ENCODE measurements around the gene NR2E3.
A peak's percentile ranks its signal among the peaks of the same experiment; 100 is the strongest.

The NR2E3 gene

DNA sequence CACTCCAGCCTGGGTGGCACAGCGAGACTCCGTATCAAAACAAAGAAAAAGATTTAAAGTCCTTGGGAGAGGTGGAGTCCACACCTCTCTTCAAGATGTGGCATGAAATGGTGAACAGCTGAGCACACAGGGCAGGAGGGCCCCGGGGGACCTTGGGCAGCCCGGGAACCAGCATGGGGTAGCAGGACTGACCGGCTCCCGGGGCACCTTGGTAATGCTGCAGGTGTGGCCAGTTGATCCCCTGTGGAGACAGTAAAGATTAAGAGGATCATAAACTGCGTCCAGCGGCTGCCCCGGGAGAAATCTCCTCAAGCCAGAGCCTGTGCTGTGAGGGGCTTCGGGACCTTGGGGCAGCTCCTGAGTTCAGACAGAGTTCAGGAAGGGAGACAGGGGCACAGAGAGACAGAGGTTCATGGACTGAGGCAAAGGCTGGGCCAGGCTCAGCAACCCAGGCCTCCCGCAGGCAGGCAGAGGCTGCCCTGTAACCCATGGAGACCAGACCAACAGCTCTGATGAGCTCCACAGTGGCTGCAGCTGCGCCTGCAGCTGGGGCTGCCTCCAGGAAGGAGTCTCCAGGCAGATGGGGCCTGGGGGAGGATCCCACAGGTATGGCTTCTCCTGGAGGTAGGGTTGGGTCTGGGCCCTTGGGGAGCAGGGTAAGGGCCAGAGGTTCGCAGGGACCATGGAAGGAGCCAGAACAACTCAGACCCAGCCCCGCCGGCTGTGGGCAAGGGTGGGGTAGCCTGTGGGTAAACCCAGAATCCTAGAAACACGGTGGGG is at the start of gene NR2E3:
Gene NR2E3, plus strand, starts transcription at position 299 of the 780 bp plus-strand sequence. Its CDS starts 190 bp downstream, at position 489.
- DNase-seq (ENCODE audit: low spot score), result no peak

DNA sequence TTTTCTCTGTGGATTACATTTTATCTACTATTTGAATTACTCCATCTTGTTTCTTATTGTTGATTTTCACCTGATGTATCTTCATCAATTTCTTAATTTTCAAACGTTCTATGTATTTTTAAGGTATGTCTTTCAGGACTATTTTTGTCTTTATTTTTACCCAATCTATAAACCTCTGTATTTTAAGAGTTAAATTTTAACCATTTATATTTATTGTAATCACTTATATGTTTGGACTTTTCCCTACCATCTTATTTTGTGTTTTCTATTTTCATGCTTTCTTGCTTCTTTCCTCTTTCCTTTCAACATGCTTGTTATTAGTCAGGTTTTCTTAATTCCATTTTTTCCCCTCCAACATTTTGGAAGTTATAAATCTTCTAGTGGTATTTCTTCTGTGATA is 49.5 kb upstream of the NR2E3 start:
- DNase-seq (ENCODE audit: low spot score), result no peak

DNA sequence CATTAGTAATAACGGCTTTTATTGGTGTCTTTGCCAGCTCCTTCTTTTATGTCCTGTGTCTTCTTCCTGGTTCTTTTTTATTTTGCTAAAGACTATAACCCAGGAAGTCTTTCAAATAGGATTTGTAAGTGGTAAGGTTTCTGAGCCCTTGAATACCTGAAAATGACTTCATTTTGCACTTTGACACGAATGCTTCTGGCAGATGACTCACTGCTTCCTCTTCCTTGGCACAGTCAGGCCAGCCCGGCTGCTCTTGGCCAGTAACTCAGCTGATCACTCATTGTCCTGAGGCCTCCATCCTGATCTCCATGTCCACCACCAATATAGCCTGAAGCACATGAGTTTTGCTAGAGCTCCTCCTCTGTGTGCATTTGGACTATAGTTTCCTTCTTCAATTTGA is 48.7 kb upstream of the NR2E3 start:
- DNase-seq (ENCODE audit: low spot score), result peak; percentile 90

DNA sequence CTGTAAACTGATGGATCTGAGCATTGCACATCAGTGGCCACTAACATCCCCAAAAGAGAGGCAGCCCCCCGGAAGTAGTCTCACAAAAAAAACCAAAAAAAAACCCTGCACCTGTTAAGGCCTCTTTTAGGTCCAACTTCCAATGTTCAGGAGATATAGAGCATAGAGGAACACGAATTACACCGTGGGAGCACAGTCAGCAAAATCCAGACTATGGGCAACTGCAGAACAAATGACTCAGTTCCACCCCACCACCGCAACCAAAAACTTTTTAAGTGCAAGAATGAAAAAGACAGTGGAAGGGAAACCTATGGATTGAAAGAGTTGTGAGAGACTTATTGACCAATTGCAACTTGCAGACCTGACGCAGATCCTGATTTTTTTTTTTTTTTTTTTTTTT is 42.2 kb upstream of the NR2E3 start:
- DNase-seq (ENCODE audit: low spot score), result no peak

DNA sequence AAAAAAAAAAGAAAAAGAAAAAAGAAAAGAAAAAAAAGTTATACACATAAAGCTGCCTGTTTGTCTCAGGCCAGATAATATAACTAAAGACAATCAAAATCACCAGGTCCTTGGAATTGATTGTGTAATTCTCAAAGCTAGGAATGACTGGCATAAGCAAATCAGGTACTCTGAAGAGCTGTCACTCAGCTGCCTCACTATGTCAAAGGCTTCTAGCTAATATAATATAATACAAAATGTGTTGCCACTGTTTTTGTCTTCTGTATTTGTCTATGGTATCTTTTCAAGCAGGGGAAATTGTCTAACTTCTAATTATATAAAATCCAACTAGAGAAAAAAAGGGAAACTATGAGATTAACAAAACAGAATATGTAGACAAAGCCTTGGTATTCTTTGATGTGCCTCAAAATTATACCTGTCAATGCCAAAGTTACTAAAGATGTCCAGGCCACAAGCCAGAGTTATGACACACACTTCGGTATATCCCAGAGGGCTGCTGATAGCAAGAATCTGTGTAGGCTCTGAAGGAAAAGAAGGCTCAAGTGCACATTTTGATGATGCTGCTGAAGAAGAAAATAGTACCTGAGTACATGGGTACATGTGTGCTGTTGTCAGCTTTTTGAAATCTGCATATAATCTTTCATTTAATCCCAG is 37.0 kb upstream of the NR2E3 start:
- no peak for DNase-seq (ENCODE audit: low spot score)

DNA sequence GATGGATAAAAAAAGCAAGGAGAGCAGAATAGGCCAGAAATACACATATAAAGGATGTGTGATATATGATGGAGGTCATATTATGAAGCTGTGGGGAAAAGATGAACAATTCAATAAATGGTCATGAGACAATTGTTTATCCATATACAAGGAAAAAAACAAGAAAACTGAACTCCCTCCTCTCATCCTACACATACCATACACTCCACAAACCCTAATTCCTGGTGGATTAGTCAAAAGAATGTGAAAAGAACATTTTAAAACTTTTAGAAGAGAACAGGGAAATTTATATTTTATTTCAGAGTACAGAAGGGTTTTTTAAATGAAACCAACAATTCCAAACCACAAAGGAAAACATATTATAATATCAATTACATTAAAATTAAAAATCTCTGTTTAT is 34.5 kb upstream of the NR2E3 start:
- no peak for DNase-seq (ENCODE audit: low spot score)

DNA sequence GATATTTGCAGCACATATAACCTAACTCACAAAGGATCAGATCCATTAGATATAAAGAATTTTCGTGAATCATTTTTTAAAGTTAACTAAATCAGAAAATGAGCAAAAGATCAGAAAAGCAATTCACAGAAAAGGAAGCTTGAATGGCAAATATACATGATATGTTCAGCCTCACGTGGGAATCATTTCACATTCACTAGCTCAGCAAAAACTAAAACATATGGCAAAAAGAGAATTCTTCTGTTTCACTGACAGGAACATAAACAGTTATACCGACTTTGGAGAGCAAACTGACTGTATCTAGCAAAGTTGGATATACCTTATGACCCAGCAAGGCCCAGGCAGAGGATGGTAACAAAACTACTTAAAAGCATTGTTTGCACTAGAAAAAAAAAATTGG is 34.0 kb upstream of the NR2E3 start:
- no peak for DNase-seq (ENCODE audit: low spot score)

DNA sequence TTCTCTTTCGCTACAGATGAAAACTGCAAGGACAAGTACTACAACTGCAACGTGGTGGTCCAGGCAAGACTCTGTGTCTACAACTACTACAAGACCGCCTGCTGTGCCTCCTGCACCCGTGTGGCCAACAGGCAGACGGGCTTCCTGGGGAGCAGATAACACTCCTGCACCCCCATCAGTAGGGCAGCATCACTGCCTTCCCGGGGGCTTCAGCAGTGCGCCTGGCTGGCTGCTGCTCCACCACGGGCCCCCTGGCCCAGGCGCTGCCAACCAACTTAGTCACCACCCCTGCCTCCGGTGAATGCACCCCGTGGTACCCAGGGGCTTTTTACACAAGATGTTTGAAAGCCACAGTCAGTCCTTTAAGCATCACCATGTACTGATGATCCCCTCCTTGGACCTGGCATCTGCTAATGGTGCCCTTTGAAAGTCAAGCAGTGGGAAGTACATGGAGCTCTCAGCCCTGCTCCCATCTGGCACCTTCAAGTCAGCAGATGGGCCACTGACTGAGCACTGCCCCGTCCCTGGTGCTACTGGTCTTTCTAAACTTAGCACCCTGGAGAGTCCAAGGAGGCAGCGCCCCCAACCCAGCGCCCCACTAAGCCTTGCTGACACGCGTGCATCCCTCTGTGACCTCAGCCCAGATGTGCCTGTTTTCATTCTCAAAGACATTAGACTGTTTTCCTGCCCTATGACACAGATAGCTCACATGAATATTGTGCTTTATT is 33.0 kb upstream of the NR2E3 start:
- DNase-seq (ENCODE audit: low spot score), result no peak

DNA sequence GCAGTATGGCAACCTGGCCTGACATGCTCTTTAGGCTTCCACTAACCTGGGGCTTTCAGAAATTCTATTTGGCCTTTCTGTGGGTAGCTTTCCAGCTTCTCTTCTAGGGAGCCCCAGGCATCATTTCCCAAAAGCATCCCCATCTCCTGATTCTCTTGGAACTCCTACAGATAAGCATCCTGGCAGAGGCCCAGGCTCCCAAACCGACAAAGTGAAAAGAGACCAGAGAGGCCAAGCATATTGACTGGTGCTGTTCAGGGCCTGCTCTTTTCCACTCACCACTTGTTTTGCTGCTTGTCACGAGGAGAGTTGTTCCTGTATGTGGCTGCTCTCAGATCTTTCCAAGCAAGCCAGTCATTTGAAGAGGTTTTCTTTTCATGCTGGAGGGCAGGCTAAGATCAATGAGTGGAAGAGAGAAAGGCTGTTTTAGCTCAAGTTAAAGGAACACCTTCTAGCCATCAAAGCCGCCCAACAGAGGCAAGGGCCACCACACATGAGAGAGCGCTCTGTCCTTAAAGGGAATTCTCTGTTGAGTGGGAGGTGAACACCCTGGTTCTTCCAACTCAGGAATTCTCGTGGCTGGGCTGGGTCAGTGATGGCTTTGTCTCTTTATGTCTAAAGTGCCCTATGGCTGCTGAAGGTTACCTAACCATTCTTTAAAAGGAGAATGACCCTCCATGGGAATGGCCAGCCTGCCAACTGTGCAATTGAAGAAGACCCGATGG is 31.1 kb upstream of the NR2E3 start:
- DNase-seq (ENCODE audit: low spot score), result no peak

DNA sequence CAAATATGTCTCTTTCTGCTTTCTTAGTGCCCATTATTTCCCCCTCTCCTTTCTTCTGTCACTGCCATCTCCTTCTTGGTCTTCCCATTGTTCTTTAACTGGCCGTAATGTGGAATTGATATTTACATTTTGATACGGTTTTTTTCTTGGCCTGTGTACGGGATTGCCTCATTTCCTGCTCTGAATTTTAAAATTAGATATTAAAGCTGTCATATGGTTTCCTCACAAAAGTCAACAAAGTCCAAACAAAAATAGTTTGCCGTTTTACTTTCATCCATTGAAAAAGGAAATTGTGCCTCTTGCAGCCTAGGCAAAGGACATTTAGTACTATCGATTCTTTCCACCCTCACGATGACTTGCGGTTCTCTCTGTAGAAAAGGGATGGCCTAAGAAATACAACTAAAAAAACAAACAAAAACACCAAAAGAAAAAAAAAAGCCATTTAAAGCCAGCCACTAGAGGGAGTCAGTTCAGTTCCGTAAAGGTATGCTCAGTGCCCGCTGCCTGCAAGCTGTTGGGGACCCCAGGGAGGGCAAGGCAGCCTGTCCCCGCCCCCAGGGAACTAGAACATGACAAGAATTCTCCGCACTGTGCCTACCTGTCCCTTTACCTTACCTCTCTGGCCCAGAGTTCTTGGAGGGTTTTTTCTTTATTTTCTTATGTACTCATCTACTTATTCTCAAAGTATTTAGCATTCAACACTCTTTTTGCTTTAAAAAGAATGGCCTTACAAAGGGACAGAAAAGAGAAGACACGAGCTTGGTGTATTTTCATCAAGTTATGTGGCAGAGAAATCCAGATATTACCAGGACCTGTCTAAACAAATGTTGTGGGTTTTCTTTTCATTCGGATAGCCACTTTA is 30.0 kb upstream of the NR2E3 start:
- peak; percentile 42 for DNase-seq (ENCODE audit: low spot score)

DNA sequence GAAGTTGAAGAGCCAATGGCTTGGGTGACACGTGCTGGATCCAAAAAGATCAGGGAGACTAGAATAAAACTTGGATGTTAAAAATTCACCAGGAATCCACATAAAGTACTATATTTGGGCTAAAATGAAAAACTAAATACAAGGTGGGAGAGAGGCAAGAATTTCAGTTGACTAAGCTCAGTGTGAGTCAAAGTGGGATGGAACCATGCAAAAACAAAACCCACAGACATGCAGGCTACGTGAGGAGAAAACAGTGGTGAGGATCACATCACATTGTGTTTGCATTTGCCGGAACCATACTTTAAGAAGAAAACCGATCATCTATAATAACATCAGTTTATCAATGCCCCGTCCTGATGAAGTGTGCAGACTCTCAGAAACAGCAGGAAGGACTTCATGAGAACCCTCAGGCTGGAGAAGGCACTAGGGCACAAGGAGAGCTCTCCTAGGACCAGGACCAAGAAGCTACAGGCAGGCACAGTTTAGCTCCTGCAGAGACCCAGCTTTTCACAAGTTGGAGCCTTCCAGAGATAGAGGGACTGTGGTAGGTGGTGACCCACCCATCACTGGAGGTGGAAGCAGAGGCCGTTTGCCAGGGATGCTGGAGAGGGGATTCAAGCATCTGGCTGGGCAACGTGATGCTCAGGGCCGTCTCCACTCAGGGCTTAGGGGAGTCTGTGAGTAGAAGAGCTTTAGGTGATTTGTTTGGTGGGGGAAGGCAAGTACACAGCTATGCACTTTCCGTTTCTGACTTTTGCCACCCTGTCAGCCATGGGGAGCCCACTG is 29.0 kb upstream of the NR2E3 start:
- no peak for DNase-seq (ENCODE audit: low spot score)

DNA sequence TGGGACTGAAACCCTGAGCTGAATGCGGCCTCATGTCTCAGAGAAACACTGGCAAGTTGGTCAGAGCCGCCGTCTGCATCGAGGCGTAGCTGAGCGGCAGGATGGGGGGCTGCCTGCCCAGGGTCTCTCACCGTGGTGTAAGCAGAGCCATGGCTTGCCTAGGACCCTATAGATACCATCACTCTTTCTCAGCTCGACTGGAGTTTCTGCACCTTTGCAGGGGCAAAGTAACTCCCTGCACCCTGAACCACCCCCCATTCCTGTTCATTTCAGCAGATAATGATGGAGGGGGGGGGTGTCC is 28.4 kb upstream of the NR2E3 start:
- no peak for DNase-seq (ENCODE audit: low spot score)

DNA sequence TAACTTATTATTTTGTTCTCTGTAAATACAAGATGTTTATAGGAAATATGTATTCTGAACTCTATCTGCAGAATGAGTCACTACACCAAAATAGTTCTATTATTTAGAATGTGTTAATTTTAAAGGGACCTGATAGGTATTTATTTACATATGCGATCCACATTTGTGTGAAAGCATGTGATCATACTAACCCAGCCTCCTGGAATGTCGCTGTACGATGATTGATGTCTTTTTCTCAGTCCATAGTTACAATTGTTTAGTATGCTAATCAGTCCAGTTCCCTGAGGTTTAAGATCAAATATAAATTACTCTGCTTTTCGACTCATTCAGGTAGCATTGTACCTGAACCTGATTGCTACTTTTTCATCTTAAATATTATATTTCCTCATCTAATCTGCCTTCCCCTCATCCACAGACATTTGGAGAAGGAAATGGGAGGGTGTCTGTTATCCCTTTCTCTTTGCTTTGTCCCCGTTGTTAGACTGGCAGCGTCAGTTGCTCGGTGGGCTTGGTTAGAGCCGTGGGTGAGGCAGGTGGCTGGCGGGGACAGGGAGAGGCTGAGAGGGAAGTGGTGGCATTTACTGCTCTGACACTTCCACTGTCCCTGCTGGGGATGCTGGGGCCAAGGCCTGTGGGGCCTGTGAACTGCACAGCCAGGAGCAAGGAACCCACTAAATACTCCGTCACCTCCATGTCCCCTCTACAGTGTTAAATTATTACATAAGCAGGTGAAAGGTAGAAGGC is 27.8 kb upstream of the NR2E3 start:
- no peak for DNase-seq (ENCODE audit: low spot score)

DNA sequence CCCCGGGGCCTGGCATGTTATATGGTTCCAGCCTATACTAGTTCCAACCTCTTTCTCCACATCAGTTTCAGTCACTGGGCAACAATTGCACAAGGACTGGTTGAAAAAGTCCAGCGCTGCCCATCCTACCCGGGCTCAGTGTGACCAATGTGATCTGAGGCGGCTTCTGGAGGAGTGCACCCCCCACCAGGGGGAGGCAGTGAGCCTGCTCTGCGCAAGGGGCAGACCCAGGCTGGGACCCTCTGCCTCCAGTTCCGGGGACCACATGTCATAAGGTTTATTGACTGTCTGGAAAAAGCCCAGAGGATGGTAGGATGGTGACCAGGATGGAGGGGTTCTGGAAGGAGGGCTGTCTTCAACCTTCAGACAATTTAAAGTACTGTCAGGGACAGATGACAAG is 25.6 kb upstream of the NR2E3 start:
- DNase-seq (ENCODE audit: low spot score), result no peak

DNA sequence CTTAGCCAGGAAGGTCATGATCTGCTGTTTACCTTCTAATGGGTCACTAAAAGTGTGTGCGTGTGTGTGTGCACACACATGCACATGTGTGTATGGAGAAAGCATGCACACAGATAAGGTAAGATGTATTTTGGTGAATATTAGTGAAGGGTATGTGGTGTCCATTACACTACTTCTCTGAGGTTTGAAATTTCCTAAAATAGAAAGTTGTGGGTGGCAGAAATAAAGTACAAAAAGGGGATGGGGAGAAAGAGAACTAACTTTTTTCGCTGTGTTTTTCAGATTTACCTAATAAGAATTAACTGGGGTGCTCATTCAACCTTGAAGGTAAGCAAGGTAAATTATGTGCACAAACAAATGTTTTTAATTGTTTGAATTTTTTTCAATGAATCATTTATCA is 24.4 kb upstream of the NR2E3 start:
- DNase-seq (ENCODE audit: low spot score), result no peak

DNA sequence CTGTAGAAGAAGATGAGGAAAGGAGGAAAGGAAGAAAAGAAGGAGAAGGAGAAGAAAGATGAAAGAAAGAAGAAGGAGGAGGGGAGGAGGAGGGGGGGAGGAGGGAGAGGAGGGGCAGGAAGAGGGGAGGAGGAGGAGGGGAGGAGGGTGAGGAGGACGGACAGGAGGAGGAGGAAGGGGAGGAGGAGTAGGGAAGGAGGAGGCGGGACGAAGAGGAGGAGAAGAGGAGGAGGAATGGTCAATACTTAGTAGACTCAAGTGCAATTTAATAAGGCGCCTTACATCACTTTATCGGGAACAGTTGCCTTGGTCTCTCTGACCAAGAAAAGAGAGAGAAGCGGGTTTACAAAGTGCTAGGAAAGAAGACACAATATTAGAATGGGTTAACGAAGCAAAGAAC is 23.7 kb upstream of the NR2E3 start:
- DNase-seq (ENCODE audit: low spot score), result no peak

DNA sequence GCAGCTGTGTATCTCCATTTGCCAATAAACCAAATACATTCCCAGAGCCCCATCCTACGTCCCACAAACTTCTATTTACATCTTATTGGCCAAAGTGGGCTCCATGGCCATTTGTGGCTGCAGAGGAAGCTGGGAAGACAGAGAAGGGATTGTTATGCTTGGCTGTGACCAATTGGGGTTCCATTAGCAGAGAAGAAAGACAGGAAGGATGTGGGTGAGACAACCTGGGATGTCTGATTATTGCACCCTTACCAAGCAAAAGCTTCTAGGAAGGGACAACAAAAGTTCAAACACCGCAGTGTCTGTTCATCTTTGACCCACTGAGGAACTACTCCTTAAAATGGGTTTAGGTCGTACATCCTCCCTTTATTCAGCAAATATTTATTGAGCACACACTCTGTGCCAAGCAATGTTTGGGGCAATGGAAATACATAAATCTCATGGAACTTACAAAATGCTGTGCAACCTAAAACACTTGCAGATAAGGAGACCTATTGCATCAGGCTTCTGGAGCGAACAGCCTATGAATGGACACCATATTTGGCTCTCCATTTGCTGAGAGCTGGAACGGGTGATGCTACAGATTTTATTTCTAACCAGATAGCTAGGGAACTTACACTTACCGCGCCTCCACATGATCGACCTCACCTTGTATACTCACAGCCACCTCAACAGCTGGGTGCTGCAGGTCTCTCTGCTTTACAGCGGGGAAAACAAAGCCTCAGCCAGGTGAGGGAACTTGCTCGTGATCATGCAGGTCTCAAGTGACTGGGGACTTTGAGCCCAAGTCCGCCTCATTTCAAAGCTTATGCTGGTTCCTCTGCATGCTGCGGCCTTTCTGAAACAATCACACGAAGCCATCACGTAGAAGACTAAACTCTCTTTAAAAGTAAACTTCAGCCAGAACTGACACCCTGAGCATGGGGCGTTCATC is 21.4 kb upstream of the NR2E3 start:
- DNase-seq (ENCODE audit: low spot score), result no peak

DNA sequence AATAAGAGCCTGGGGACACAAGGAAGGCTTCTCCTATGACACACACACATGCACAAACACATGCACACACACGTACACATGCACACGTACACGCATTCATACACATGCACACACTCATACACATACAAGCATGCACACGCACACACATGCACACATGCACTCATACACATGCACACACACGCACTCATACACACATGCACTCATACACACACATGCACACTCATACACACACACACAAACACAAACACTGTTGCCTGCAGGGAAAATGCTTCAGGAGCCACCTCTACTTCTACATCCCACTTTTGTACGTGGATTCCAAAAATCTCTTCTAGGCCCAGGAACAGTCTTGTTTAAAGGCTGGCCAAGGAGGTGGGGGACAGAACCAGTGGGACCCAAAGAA is 20.7 kb upstream of the NR2E3 start:
- DNase-seq (ENCODE audit: low spot score), result no peak

DNA sequence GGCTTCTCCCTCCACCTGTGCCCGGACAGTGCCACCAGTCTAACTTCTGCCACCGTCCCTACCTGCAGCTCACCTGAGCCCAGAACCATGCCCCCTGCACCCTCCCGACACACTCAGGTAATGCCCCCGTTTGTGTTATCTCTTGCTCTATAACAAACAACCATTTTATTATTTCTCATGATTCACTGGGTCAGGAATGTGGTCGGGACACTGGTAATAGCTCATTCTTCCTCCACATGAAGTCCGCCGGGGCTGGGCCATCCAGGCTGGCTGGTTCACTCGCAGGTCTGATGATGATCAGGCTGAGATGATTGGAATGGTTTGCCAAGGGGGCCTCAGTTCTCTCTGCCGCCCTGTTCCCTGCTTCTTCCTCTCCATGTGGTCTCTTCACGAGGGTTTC is 20.3 kb upstream of the NR2E3 start:
- peak; percentile 58 for DNase-seq (ENCODE audit: low spot score)

Measured in LoVo (cell line).